GM12864 (cell line): Measurements from ENCODE around the gene SLC4A1AP.

Source experiments
- DNase-seq: peaks from one replicate; pipeline ENCODE4 v3.0.0-alpha.2; 2011; ENCODE audit warnings: low read depth
- H3K4me3 ChIP-seq: 2 replicates; pipeline ENCODE4 v1.5.1; 2011; ENCODE audit warnings: mild to moderate bottlenecking, low read depth, low read length, control low read depth
- CTCF ChIP-seq: IDR thresholded peaks from 2 replicates; pipeline ENCODE4 v1.5.1; 2011; ENCODE audit warnings: low read depth, mild to moderate bottlenecking, moderate library complexity, low read length, control low read depth, inconsistent platforms; ENCODE audit errors: missing control alignments

The SLC4A1AP gene

GRCh38 chr2:27687232-27687631 lies 23.5 kb downstream of the SLC4A1AP start:
- H3K4me3 ChIP-seq = no peak overlapping the region
- no peak for TF ChIP-seq CTCF
- no peak for DNase-seq

- TF ChIP-seq CTCF = no peak
- DNase-seq = no peak
- H3K4me3 ChIP-seq = no peak overlapping the region
These were observed 25.7 kb downstream of the SLC4A1AP start for GRCh38 chr2:27689424-27689823.

GRCh38 chr2:27690052-27690451 lies 26.4 kb downstream of the SLC4A1AP start:
- TF ChIP-seq CTCF = no peak
- H3K4me3 ChIP-seq = no peak overlapping the region
- DNase-seq = no peak

GRCh38 chr2:27697660-27698059 lies 34.0 kb downstream of the SLC4A1AP start:
- no peak for TF ChIP-seq CTCF
- DNase-seq = no peak
- no peak overlapping the region for H3K4me3 ChIP-seq

GRCh38 chr2:27701676-27702075 lies 38.0 kb downstream of the SLC4A1AP start:
- no peak for TF ChIP-seq CTCF
- DNase-seq = no peak
- no peak overlapping the region for H3K4me3 ChIP-seq

GRCh38 chr2:27702302-27702701 lies 38.6 kb downstream of the SLC4A1AP start:
- TF ChIP-seq CTCF = no peak

GRCh38 chr2:27703638-27704341 lies 40.1 kb downstream of the SLC4A1AP start:
- peak; percentile 26 for DNase-seq
- TF ChIP-seq CTCF = peak; percentile 86
- no peak overlapping the region for H3K4me3 ChIP-seq

More at GRCh38 chr2:27702302-27702701, 38.6 kb downstream of the SLC4A1AP start:
- DNase-seq = no peak
- no peak overlapping the region for H3K4me3 ChIP-seq
